ENCODE data around the gene RPN1. TPM values are rescaled to one million over a fixed set of nuclear protein-coding genes. Genes with fewer than 3 reads are reported as not detected.

RPN1 gene
- total and polyA plus RNA-seq, 2 of the 8 experiments (the other 6 are each of a cell fraction or from before 2014, with no cell fraction given): 165 to 211 TPM

GRCh38 chr3:128648402-128648801 is 2.2 kb downstream of the RPN1 start (continued):
- TF ChIP-seq CTBP2 (IDR thresholded peaks at IDR 0.05; ENCODE audit: borderline replicate concordance, insufficient read depth, insufficient read length, low read length): no peak
